GM18951 (cell line): ENCODE results near the gene PALS2.

ENCODE experiments used
- POLR2A ChIP-seq: IDR thresholded peaks from 4 replicates; pipeline ENCODE4 v1.6.1; 2011; ENCODE audit warnings: mild to moderate bottlenecking; ENCODE audit not compliant: insufficient read length, insufficient read depth; ENCODE audit errors: extremely low read depth
- in situ Hi-C: fragments of 300-500 bp; cut with MboI; formaldehyde crosslinking; loops from one replicate; pipeline ENCODE4 v1.12.0; 2022; ENCODE audit warnings: low sequenced_read_pairs, mixed read lengths, inconsistent platforms; ENCODE audit not compliant: unreplicated experiment

The PALS2 gene

GRCh38 chr7:24573554-24574338 lies 494 bp downstream of the PALS2 start:
- peak; percentile 42 for TF ChIP-seq POLR2A
- in situ Hi-C loops, result loop anchor here (10.0 kb wide), 1 partner anchor 91 kb away; no protein-coding TSS in a partner anchor

- in situ Hi-C loops, result loop anchor here (10.0 kb wide), 1 partner anchor 90 kb away; no protein-coding TSS in a partner anchor
- TF ChIP-seq POLR2A, result no peak
Measured at GRCh38 chr7:24574386-24574785, 1.1 kb downstream of the PALS2 start.

DNA sequence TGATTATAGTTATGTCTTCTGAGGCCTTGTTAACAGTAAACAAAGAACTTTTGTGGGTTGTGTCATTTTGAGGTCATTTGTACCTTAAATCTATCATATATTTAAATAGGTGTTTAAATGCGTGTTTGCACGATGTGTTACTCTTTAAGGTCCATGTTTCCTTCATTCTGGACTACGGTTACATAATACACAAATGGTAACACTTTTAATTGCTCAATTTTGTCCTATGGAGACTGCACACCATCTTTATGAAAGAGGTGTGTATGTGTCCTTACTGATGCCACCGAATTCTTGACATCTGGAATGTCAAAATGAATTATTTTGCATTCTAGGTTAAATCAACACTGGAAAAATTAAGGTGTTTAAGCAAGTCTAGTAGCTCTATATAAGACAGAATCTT lies 1.7 kb downstream of the PALS2 start:
- in situ Hi-C loops, result loop anchor here (10.0 to 25.0 kb wide), 2 partner anchors 90 to 512 kb away; no protein-coding TSS in a partner anchor
- TF ChIP-seq POLR2A, result no peak

DNA sequence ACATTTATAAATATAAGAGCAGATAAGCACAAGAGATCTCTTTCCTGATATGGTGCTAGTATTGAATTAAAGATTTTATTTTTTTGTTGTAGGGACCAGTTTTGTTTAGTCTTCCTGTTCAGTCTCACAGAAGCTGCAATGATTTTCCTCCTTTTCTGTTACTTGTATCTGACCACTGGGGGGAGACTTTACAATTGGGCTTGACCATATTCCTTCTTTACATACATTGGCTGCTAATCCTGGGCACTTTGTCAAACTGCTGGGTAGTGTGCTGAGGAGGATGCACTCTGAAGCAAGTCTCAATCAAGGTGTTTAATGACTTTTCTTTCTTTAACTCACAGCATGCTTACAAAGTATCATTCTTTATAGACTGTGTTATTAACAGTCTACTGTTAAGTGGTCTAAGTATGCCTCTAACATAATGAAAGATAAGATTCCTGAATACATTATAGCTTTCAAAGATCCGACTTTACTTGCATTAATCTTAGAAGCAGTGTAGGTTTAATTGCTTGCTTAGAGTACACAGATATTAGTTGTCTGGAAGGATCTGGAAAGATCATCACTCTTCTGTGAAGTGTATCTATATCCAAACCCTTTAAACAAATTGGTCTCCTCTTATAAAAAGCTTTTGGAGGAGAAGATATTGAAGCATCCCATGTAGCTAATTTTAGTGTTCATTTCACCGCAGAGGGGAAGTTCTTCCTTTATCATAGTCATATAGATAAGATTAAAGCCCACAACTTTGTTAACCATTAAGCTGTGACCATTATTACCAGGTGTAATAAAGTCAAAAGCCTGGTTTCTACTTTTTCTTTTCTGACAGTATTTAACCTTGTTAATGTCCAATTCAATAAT lies 3.1 kb downstream of the PALS2 start:
- in situ Hi-C loops, result loop anchor here (10.0 to 25.0 kb wide), 2 partner anchors 88 to 511 kb away; no protein-coding TSS in a partner anchor
- no peak for TF ChIP-seq POLR2A

DNA sequence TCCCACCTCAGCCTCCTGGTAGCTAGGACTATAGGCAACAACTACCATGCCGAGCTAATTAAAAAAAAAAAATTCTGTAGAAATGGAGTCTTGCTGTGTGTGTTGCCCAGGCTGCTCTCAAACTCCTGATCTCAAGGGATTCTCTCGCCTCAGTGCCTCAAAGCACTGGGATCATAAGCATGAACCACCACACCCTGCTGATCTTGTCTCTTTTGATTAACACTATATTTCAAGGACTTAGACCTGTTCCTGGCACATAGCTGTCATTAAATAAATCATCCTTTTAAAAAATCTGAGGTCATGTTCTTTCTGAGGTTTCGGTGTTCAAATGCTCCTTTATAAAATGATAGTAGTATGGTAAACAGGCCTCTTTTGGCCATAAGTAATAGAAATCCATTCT lies 4.8 kb downstream of the PALS2 start:
- TF ChIP-seq POLR2A, result no peak
- in situ Hi-C loops, result loop anchor here (10.0 to 25.0 kb wide), 2 partner anchors 87 to 509 kb away; no protein-coding TSS in a partner anchor

- in situ Hi-C loops, result loop anchor here (5.0 to 25.0 kb wide), 2 partner anchors 173 to 507 kb away; no protein-coding TSS in a partner anchor
- TF ChIP-seq POLR2A, result no peak
Measured at GRCh38 chr7:24580283-24580946, 7.2 kb downstream of the PALS2 start.

GRCh38 chr7:24582166-24582565 lies 8.9 kb downstream of the PALS2 start:
- TF ChIP-seq POLR2A, result no peak
- in situ Hi-C loops, result loop anchor here (5.0 to 25.0 kb wide), 2 partner anchors 175 to 505 kb away; no protein-coding TSS in a partner anchor

DNA sequence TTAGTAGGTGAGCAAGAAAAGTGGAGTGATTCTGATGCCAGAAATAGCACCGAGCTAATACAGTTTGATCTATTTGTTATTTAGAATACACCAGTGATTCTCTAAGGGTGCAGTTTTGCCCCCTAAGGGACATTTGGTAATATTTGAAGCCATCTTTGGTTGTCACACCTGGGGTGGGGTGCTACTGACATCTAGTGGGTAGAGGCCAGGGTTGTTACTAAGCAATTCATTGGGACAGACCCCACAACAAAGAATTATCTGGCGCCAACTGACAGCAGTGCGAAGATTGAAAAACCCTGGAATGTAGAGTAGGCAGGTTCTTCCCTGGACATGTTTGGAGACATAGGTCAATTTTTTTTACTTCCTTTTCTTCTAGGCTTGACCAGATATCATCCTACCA lies 14.6 kb downstream of the PALS2 start:
- in situ Hi-C loops, result loop anchor here (25.0 kb wide), 1 partner anchor 499 kb away; no protein-coding TSS in a partner anchor
- TF ChIP-seq POLR2A, result no peak

- in situ Hi-C loops, result loop anchor here (25.0 kb wide), 1 partner anchor 496 kb away; no protein-coding TSS in a partner anchor
- no peak for TF ChIP-seq POLR2A
Measured at GRCh38 chr7:24591152-24591551, 17.9 kb downstream of the PALS2 start.

GRCh38 chr7:24595671-24596418 lies 22.6 kb downstream of the PALS2 start:
- no peak for TF ChIP-seq POLR2A
- in situ Hi-C loops, result loop anchor here (25.0 kb wide), 1 partner anchor 491 kb away; no protein-coding TSS in a partner anchor

- in situ Hi-C loops, result loop anchor here (25.0 kb wide), 1 partner anchor 490 kb away; no protein-coding TSS in a partner anchor
- no peak for TF ChIP-seq POLR2A
Measured at GRCh38 chr7:24597014-24597413, 23.8 kb downstream of the PALS2 start.

- in situ Hi-C loops, result no loop called here
Measured at GRCh38 chr7:24601600-24601999, 28.3 kb downstream of the PALS2 start.

More at GRCh38 chr7:24601600-24601999, 28.3 kb downstream of the PALS2 start:
- TF ChIP-seq POLR2A, result no peak
